NT2/D1 (cell line): Measurements from ENCODE around the gene COL5A3.

Source experiments
- SUZ12 ChIP-seq: IDR thresholded peaks from 2 replicates; pipeline ENCODE4 v1.6.1; 2011; ENCODE audit not compliant: insufficient read length, insufficient read depth; ENCODE audit errors: extremely low read depth
- YY1 ChIP-seq: IDR thresholded peaks from 2 replicates; pipeline ENCODE4 v1.6.1; 2011; ENCODE audit not compliant: insufficient read length, insufficient read depth
- ZNF274 ChIP-seq: IDR thresholded peaks from 2 replicates; pipeline ENCODE4 v1.6.1; 2011; ENCODE audit warnings: mild to moderate bottlenecking, low read depth, low read length

GRCh38 chr19:9936326-9937000 lies 73.8 kb downstream of the COL5A3 start, which contains the start of gene OLFM2:
- TF ChIP-seq ZNF274 (no peak), YY1 (no peak), SUZ12 (no peak)
